Adrenal gland (tissue), 5 donors: ENCODE results near the gene SAMD4A.

Experiments
- POLR2A ChIP-seq, 2 donors: fragments of 450-650 bp; IDR thresholded peaks; one replicate each; pipeline ENCODE4 v1.6.1; 2017; ENCODE audit warnings: antibody characterized with exemption in 2 of 2, mild to moderate bottlenecking in 2 of 2, moderate library complexity in 1 of 2
- TF ChIP-seq, protein P1 (sequence below), 6 experiments: fragments of 450-650 bp in 4 of 6; fragments of 200-600 bp in 2 of 6; sonication (generic) in 1 of 6; IDR thresholded peaks; 1 replicate in 5 of 6; 2 replicates in 1 of 6; pipeline versions ENCODE4 v1.5.1 to v1.8.0; 2016 to 2021; ENCODE audit warnings: antibody characterized with exemption in 6 of 6, mild to moderate bottlenecking in 2 of 6, moderate library complexity in 1 of 6
- donor health status: DM: no; HTN: no; CAD: no.

- TF ChIP-seq, protein P1, sequence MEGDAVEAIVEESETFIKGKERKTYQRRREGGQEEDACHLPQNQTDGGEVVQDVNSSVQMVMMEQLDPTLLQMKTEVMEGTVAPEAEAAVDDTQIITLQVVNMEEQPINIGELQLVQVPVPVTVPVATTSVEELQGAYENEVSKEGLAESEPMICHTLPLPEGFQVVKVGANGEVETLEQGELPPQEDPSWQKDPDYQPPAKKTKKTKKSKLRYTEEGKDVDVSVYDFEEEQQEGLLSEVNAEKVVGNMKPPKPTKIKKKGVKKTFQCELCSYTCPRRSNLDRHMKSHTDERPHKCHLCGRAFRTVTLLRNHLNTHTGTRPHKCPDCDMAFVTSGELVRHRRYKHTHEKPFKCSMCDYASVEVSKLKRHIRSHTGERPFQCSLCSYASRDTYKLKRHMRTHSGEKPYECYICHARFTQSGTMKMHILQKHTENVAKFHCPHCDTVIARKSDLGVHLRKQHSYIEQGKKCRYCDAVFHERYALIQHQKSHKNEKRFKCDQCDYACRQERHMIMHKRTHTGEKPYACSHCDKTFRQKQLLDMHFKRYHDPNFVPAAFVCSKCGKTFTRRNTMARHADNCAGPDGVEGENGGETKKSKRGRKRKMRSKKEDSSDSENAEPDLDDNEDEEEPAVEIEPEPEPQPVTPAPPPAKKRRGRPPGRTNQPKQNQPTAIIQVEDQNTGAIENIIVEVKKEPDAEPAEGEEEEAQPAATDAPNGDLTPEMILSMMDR (IDR thresholded peaks at IDR 0.05) = no peak
- TF ChIP-seq POLR2A (IDR thresholded peaks at IDR 0.05) = no peak
Observed at GRCh38 chr14:54528973-54529372, 38.0 kb upstream of the SAMD4A start.
